Right lobe of liver (tissue), 4 donors: Measurements from ENCODE around the gene MRPL40.

Experiments
- CTCF ChIP-seq, 4 donors: fragments of 200-600 bp in 3 of 4; fragments of 450-650 bp in 1 of 4; IDR thresholded peaks; one replicate each; pipeline versions ENCODE4 v1.5.1 to v1.8.0; 2016 to 2022; ENCODE audit warnings: antibody characterized with exemption in 4 of 4, mild to moderate bottlenecking in 2 of 4
- POLR2A ChIP-seq: fragments of 450-650 bp; IDR thresholded peaks from one replicate; pipeline ENCODE4 v1.6.1; 2017; ENCODE audit warnings: antibody characterized with exemption, mild to moderate bottlenecking
- donor health status: DM: no; HTN: no; CAD: no.
- donor health status: DM: no; HTN: no; CAD: no.
- donor health status: DM: no; HTN: yes; CAD: no.

- TF ChIP-seq CTCF (IDR thresholded peaks at IDR 0.05) (no peak), POLR2A (no peak)
Observed at GRCh38 chr22:19430890-19431541, 1.3 kb upstream of the MRPL40 start.
